GM21737 (cell line): ENCODE results near the gene KIAA1671.
A peak's percentile ranks its signal among the peaks of the same experiment; 100 is the strongest.

Experiments
- ATAC-seq: cut with Tn5 transposase; IDR thresholded peaks from one replicate; pipeline ENCODE4 v1.9.1; 2021; ENCODE audit warnings: mild to moderate bottlenecking, moderate library complexity; ENCODE audit not compliant: unreplicated experiment

The KIAA1671 gene

DNA sequence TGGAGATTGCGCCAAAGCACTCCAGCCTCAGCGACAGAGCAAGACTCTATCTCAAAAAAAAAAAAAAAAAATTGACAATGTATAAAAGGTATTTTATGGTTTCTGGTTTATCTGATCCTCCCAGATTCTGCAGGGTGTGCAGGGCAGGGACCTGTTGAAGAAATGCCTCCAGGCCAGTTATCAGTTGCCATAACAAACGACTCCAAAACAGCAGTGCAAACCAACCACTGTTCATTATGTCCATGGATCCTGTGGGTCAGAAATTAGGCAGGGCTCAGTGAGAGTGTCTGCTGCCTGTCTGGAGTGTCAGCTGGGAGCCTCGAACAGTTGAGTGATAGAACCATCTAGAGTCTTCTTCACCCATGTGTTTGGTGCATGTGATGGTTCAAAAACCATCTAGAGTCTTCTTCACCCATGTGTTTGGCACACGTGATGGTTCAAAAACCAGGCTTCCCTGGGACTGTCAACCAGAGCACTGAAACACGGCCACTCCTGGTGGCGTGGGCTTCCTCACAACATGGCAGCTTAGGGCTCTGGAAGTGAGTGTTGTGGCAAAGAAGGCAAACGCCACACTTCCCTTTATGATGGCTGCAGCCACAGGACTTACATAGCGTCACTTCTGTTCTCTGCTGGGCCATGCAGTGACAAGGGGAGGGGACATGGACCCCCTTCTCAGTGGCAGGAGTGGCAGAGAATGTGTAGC lies 132.0 kb downstream of the KIAA1671 start:
- ATAC-seq = no peak

DNA sequence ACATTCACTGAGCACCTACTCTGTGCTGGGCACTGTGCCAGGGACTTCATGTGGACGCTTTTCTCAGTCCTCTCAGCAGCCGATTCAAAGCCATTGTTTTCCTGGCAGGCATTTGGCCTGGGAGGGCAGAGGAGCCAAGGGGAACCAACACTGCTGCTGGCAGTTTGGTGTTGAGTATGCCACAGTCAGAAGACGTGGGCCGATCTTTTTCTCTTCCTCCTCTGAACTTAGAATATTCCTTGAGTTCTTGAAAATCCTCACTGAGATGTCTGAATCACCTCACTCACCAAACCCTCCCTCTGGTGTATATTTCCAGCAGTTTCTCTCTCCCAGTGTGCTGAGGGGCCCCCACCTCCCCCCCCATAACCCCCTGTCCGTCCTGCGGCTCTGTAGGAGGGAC lies 132.6 kb downstream of the KIAA1671 start:
- no peak for ATAC-seq

DNA sequence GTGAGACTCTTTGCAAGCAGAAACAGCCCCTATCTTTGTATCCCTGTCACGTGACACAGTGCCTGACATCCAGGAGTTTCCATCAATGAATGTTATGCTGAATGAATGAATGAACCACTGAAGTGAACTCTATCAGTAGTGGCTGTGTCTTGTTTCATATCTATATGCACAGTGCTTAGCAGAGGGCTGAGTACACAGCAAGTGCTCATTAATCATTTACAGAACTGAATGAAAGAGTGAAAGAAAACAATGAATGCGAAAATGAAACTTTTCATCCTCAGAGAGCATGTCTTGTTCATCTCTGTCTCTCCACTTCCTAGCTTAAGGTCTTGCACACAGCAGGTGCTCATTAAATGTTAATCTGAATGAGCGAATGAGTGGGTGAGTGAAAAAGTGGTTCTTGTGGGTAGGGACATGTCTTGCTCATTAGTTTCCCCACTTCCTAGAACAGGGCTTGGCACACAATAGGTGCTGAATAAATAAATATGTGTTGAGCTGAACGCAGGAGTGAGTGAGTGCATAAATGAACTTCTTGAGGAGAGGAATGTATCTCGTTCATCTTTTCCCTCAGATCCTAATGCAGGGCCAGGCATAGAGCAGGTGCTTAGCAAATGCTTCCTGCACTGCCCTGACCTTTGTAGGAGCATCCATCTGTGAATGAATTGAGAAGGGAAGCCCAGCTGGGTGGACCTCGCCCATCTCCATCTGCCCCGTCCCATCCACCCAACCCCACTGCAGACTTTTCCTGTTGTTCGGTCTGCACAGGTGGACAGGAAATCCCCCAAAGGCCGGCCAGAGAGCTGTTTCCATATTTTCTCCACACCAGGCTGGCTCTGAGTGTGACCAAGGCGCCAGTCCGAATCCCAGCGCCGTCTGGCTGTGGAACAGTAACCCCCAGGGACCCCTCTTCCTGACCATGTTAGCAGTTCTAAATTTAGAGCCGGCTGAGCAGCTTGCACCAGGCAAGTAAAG lies 133.7 kb downstream of the KIAA1671 start:
- ATAC-seq = peak; percentile 79

DNA sequence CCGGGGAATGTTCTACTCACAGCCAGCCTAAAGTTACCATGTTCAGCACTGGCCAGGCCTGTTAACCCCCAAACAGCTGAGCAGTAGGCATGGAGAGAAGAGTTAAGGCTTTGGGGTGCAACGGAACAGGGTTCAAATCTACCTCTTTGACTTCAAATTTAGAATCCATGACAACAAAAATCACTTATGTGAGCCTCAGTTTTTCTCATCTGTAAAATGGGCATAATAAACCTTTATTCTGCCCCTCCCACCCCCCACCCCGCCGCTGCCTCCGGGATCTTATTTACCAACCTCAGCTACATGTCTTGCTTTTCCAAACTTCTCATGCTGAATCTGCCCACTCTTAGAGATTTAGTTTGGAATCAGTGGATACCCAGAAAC lies 134.4 kb downstream of the KIAA1671 start:
- ATAC-seq = no peak

DNA sequence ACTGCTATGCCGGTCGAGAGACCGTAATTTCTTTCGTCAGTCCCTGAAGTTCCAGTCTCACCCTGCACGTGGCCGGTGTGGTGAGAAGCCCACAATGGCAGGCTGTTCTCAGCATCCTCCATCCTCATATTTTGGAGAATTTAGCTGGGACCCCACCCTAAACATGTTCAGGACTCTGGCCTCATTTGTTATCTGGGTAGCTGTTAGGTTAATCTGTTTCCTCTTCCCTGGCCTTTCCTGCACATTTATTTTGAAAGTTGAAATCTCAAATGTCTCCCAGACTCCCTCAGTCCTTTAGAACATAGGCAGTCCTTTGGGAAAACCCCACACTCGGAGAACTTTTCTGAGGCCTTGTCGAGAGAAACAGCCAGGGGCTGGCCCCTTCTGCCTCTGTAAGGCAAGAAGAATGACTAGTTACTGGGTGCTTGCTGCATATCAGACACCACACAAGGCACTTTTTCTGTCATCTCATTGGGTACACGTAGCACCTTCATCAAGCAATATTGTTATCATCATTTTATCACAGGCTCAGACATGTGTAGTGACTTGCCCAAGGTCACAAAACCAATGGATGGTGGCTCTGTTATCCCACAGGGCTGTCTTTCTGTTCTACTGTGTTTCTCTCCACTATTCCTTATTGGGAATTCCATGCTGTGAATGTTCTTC lies 137.8 kb downstream of the KIAA1671 start:
- no peak for ATAC-seq

DNA sequence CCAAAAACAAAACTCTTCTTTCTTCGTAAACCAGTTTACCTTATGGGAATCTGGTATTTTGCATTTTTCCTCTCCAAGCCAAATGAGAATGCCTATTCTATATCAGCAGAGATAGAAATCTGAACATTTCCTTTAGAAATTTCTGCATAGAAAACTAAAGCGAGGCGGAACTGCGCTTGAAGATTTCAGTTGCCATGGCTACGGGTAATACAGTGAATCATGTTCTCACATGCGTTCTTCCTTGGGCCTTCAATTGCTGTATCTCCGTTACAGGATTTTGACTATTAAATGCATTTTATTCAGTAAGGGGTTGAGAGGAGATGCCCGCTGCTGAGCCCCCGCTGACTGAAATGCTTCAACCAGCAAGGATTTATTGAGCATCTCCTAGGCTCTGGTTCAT lies 138.9 kb downstream of the KIAA1671 start:
- ATAC-seq = no peak

DNA sequence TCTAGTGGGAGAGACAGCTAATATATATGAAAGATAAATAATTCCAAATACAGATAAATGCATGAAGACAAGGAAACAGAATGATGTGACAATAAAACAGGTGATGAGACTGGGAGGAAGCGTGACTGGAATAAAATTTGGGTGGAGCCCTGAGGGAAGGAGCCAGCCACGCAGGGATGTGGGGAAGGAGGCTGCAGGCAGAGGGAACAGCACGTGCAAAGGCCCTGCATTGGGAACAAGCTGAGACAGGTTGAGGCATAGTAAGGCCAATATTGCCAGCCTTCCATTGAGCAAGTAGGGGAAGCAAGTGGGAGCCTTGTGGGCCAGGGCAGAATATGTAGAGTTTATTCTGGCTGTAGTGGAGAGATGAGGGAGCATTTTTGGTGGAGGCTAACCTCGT lies 139.6 kb downstream of the KIAA1671 start:
- ATAC-seq = no peak

DNA sequence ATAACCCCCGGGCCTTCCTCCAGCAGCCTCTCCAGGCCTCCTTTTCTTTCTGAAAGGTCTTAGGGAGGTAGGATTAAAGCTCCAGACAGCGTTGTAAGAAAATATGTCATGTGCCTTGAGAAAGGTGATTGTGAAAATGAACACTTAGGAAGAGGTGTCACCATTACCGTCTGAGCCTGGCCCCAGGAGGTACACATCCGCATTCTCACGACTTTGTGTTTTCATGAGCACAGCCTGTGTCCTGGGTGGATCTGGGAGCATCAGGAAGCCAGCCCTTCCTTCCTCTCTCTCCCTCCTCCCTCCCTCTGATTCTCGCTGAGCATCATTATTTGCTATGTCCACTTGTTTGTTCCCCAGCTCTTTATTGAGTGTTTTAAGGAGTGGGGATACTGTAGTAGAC lies 142.1 kb downstream of the KIAA1671 start:
- ATAC-seq = no peak

DNA sequence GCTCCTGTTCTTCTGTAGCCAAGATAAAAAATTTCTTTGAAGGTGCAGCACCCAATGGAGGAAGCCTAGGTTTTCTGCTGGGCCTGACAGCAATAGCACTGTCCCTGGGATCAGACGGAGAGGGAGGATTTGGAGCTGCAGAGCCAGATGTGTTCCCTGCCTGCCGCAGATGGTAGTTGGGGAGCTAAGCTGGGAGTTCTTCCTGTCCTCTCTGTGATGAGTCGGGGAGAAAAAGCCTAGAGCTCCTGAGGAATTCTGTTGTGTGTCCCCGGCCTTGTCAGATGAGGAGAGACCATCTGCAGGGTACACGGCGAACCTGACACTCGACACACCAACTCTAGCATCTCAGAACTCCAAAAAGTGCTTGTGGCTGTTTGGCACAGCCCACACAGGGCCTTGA lies 143.4 kb downstream of the KIAA1671 start:
- no peak for ATAC-seq

DNA sequence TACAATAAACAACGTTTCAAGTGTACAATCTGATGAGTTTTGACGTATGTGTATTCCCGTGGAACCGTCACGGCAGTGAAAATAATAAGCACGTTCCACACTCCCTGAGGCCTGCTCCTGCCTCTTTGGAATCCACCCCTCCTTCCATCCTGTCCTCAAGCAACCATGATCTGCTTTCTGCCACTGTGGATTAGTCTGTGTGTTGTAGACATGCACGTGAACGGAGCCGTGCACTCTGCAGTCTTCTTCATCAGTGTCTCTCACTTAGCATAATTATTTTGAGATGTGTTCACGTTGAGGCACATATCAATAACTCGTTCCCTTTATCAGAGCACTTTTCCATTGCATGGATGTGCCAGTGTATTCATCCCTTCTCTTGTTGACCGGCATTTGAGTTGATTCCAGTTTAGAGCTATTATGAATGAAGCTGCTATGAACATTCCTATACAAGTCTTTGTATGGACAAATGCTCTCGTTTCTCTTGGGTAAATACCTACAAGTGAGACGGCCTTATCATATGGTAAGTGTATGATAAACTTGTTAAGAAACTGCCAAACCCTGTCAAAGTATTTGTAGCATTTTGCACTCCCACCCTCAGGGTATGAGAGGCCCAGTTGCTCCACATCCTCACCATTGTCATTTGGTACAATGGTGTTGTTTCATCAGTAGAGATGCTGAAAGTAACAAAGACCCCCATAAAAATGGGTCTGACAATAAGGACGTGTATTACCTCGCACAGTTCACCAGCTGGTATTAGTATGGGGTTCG lies 144.3 kb downstream of the KIAA1671 start:
- ATAC-seq = no peak

DNA sequence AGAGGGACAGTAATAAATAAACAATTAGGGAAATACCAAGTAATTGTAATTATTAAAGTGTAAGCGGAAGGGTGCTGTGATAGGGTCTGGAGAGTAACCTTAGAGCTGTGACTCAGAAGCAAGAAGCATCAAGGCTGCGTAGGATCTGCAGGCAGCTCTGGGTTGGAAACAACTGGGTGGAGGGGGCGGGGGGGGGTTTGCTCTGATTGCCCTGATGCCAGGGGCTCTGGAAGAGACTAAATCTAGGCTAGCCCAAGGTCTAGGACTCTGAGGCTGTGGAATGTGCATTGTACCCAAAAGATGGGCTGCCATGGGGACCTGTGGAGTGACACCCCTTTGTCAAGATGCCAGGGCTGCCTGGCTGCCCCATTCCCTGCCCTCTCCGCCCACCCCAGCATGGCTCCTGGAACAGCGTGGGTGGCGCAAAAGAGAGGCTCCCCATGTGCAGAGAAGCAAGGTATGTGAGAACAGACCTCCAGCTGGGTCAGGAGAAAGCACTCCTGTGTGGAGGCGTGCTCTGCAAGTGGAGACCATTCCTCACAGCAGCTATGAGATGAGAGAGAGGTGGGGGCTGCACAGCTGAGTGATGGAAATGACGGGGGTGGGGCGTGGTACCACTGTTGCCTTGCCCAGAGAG lies 146.0 kb downstream of the KIAA1671 start:
- no peak for ATAC-seq

DNA sequence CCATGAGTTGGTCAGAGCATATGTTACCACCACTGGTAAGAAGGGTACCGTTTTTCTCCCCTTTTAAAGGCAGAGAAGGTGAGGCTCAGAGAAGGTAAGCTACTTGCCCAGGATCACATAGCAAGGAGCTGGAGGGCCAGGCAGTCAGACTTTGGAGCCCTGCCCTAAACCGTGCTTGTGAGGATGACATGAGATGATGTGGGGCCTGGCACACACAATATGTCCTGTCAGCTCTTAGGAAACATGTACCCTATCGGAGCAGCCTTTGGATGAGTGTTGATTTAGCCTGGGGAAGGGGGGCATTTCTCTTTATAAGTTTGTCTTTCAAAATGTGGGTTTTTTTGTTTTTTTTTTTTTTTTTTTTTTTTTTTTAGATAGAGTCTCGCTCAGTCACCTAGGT lies 146.7 kb downstream of the KIAA1671 start:
- ATAC-seq = no peak

DNA sequence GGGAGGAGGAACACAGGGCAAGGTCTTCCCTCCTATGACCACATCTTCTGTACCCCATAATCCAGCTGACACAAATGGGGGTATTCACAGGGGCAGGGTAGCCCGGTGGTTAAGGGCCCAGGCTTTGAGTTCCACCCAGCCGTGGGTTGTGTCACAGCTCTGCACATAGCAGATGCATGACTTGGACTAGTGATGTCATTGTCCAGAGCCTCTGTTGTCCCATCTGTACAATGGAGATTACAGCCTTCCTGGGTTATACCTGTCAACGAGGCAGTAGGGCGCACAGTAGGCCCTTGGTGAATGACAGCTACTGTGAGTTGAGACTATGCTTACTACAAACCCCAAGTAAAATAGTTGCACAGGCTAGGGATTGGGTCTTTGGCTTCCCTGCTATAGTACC lies 147.9 kb downstream of the KIAA1671 start:
- ATAC-seq = no peak

DNA sequence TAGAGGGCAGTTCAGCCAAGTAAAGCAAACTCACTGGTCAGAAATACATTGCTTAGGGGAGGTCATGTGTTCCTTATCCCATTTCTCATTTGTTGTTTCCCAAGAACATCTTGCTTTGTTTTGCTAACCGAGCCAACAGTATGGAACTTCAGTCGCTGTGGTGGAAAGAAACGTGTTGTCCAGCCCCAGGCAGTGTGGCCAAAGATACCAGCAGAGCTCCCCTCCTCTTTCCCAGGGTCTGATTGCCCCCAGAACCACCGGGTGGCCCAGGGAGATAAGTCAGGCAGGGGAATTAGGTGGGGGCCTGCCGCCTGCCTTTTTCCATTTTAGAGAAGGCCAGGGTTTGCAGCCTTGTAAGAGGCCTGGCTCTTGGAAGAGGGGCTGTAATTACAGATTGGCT lies 148.4 kb downstream of the KIAA1671 start:
- no peak for ATAC-seq

DNA sequence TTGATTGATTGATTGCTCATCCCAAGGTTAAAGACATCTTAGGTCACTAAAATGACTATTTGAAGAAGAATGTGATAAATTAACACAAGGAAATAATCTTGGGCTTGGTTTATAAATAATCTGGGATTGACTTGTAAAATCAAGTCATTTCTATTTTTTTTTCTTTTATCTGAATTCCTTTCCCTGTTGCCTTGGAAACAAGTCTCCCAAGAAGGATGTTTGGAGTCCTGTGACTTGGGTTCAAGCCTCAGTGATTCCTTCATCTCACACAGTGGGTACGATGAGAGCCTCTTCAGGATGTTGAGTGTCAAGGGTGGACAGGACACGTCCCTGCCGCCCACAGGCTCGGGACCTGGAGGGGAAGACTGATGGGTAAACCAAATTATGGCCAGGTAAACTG lies 149.0 kb downstream of the KIAA1671 start:
- ATAC-seq = no peak

DNA sequence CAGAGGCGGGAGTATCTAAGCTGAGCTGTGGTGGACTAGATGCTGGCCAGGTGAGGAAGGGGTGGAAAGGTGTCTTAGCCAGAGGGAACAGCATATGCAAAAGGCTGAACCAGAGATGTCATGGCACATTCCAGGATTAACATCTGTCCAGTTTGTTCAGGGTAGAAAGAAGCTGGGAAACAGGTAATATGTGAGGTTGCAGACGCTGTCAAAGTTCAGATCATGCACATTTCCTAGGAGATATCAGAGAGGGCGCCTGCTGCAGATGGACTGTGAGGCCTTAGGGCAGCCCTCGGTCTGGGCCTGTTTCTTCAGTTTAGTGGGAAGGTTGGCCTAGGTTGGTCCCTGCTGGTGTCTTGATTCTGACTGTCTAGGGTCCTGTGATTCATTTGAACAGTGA lies 149.5 kb downstream of the KIAA1671 start:
- ATAC-seq = no peak

DNA sequence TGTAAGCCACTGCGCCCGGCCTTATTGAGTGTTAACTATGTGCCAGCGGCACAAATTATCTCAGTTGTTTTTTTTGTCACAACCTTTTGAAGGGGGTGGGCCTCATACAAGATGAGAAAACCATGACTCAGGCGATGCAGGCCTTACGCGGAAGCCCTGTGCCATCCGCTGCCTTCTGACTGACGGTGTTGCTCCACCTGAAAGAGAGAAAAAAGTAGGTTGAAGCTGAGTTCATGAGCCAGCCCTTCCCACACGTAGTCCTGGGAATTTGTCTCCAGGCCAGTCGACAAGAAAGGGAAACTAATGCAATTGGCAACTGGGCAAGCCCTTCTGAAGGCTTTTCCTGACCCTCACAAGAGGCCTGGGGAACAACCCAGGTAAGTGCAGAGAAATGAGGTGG lies 150.2 kb downstream of the KIAA1671 start:
- ATAC-seq = no peak

DNA sequence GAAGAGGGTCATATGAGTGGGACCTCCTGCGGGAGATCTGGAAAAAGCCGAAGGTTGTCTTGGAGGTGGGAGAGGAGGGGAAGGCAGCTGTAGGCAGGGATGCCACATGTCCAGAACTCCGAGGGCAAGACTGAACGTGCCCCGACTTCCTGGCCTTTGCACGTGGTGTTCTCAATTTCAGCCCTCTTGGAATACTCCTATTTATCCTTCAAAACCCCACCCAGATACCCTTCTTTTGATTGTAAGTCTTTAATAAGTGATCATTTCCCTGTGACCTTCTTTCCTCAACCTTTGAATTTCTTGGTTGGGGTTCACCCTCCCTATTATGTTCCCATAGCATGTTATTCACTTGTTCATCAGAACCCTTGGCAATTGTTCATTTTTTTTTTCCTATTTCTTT lies 151.9 kb downstream of the KIAA1671 start:
- no peak for ATAC-seq

DNA sequence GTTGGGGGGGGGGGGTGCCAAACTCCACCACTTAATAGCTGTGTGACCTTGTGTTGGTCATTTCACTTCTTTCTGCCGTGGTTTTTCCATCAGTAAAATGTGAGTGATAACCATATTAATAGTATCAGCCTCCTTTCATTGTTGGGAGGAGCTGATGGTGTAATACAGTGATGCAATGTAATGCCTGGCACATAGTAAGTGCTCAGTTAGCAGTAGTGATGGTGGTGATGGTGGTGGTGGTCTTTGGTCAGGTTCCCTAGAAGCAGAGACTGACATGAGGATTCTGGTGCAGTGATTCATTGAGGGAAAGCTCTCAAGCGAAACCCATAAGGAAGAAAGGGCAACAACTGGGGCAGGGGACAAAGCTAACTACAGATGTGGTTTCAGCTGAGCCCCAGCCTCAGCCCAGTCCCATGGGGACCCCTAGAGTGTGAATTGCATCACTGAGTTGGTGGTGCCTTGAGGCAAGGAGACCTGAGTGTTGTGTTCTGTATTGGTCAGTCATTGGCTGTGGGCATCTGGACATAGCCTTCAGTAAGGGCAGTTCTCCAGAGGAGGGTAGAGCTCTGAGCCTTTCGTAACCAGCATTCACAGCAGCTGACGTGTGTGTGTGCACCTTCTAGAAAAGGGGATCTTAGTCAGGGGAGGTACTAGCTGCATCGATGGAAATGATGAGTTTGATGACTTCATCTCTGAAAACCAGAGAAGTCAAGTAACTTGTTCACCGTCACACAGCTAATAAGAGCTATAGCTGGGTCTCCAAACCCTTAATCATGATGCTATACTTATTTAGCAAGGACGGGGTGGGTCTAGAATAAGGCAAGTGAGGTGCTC lies 153.5 kb downstream of the KIAA1671 start:
- no peak for ATAC-seq
